ENCODE measurements around the gene LCN1. TPM values are rescaled to one million over a fixed set of nuclear protein-coding genes. Genes with fewer than 3 reads are reported as not detected.

The LCN1 gene
- total RNA-seq, 1 donor from 2014 or later, result 0.60 TPM

DNA sequence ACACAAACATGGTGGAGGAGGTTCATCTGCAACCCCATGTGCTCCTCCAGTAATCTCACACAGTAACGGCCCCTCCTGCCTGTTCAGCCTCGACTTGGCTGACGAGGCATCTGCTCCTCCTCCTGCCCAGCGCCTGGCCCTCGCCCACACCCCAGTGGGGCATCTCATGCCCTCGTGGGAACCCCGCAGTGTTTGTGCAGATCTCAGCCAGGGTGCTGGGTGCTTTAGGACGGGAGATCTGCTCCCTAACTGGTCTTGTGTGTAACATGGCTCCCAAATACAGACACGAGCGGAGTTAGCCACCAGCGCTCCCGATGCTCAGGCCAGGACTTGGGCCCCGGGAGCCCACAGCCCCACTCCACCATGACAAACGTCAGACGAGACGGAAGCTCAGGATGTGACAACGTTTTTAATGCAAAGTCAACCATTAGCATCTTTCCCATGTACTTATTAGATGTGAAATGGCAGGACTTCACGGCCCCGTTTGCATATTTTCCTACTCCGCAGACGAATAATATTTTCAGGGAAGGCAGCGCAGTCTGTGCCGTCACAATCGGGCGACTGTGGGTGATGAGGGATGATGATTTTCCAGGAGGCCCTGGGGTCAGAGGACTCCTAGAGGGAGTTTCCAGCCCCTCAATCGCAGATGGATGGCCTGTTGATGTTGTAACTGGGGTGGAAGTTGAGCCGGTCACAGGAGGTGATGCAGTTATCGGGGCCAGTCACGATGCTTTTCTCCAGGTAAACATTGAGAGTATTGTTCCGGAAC lies 26.3 kb upstream of the LCN1 start:
- peak; percentile 66 for DNase-seq (ENCODE audit: low spot score)
- no peaks in the 10 kb centered on the region for H3K36me3 Mint-ChIP-seq (ENCODE audit: low read depth)
- TF ChIP-seq, protein P1, sequence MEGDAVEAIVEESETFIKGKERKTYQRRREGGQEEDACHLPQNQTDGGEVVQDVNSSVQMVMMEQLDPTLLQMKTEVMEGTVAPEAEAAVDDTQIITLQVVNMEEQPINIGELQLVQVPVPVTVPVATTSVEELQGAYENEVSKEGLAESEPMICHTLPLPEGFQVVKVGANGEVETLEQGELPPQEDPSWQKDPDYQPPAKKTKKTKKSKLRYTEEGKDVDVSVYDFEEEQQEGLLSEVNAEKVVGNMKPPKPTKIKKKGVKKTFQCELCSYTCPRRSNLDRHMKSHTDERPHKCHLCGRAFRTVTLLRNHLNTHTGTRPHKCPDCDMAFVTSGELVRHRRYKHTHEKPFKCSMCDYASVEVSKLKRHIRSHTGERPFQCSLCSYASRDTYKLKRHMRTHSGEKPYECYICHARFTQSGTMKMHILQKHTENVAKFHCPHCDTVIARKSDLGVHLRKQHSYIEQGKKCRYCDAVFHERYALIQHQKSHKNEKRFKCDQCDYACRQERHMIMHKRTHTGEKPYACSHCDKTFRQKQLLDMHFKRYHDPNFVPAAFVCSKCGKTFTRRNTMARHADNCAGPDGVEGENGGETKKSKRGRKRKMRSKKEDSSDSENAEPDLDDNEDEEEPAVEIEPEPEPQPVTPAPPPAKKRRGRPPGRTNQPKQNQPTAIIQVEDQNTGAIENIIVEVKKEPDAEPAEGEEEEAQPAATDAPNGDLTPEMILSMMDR (IDR thresholded peaks at IDR 0.05), result no peak
- H3K4me3 Mint-ChIP-seq (ENCODE audit: unreplicated experiment), result no peak overlapping the region
- no peaks in the 10 kb centered on the region for H3K27me3 Mint-ChIP-seq (ENCODE audit: low read depth)
- H3K27ac Mint-ChIP-seq (ENCODE audit: unreplicated experiment), result no peak overlapping the region
- peaks cover 7% of the 10 kb centered on the region for H3K4me1 Mint-ChIP-seq (ENCODE audit: low read depth)
- no peaks in the 10 kb centered on the region for H3K9me3 Mint-ChIP-seq (ENCODE audit: low read depth)

DNA sequence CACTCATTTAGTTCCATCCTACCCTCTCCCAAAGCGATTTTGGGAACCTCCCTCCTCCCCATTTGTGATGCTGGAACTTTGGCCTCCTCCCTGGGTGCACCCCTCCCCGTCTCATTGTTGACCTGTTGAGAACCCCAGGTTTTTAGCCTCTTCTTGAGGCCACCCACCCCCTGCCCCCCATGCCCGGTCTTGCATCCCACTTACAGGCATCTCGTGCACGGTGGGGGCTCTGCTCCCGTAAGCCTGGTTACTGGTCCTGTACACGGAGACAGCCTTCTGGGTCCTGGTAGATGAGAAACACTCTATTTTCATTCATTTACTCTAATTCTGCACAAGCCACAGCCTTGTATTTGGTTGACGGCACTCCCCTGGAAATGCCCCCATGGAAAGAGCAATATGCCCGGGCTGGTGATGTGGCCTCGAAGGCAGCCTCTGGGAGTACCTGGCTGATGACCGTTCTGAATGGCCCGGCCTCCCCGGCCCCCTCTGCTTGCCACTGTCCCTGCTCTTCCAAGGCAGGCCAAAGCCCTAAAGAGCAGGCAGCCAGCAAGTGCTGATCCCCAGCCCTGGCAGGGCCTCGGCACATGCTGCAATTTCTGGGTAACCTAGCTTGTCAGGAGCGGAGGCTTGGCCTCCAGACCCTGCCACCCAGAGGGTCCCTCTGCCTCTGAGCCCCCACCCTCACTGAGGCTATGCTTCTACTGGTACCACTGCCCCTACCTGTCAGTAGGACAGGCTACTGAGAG lies 22.7 kb upstream of the LCN1 start:
- Mint-ChIP-seq H3K27me3 (ENCODE audit: low read depth) (no peaks in the 10 kb centered on the region), H3K27ac (ENCODE audit: unreplicated experiment) (no peak overlapping the region), H3K4me1 (ENCODE audit: low read depth) (peaks cover 18% of the 10 kb centered on the region), H3K4me3 (ENCODE audit: unreplicated experiment) (no peak overlapping the region), H3K9me3 (ENCODE audit: low read depth) (no peaks in the 10 kb centered on the region), H3K36me3 (ENCODE audit: low read depth) (no peaks in the 10 kb centered on the region)
- peak; percentile 56 for DNase-seq (ENCODE audit: low spot score)
- TF ChIP-seq, protein P1 (IDR thresholded peaks at IDR 0.05), result no peak

DNA sequence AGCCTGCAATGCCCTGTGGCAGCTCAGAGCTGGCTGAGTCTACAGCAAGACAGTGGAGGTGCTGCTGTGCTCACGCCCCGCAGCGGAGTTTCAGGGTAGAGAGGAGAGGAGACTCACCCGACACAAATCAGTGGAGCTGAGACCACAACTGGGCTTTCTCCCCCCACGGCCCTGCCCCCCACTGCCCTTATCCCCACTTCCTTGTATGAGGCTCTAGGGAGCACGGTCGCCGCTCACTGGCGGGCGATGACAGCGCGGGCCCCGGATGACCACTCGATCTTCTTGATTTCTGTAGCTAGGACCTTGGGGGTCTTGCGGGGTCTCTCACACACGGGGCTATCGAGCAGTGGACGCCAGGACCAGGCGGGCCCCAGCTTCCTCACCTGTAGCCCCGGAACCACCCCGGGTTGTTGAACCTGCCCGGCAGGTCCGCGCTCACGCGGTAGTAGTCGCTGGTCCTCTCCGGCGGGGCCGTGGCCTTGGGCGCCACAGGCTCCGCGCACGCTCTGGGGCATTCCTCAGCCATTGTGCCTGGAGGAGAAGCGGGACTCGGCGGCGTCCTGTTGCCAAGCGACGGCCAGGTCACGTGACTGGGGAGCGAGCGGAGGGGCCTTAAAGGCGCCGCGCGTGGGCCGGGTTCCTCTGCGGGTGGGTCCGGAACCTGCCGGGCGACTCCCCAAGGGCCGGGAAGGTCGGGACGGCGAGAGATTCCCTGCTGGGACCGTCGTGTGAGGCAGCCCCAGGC lies 21.7 kb upstream of the LCN1 start:
- H3K4me1 Mint-ChIP-seq (ENCODE audit: low read depth), result peaks cover 18% of the 10 kb centered on the region
- H3K27ac Mint-ChIP-seq (ENCODE audit: unreplicated experiment), result no peak overlapping the region
- H3K9me3 Mint-ChIP-seq (ENCODE audit: low read depth), result no peaks in the 10 kb centered on the region
- H3K27me3 Mint-ChIP-seq (ENCODE audit: low read depth), result no peaks in the 10 kb centered on the region
- TF ChIP-seq, protein P1 (IDR thresholded peaks at IDR 0.05), result no peak
- peaks cover 4% of the 10 kb centered on the region for H3K36me3 Mint-ChIP-seq (ENCODE audit: low read depth)
- DNase-seq (ENCODE audit: low spot score), result peak; percentile 97
- peak overlapping the region; percentile 89 for H3K4me3 Mint-ChIP-seq (ENCODE audit: unreplicated experiment)

DNA sequence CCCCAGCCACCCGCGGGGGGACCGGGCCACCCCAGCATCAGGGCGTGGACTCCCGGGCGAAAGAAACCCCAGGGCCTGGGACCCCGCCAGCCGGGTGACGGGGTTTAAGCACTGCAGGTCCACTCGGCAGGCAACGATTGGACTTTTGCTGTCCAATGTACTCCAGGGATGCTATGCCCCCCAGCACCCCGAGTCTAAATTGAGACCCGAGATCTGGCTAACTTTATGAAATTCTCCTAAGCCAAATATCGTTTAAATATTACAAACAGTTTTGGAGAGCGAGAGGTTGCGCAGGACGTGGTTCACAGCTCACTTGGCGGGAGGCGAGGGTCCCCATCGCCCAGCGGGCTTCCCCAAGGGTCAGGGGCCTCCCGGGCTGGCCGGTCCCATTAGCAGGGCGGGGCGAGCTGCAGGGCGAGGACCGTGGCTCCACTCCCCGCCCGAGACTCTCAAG lies 21.1 kb upstream of the LCN1 start:
- Mint-ChIP-seq H3K36me3 (ENCODE audit: low read depth) (peaks cover 7% of the 10 kb centered on the region), H3K4me1 (ENCODE audit: low read depth) (peaks cover 18% of the 10 kb centered on the region), H3K27me3 (ENCODE audit: low read depth) (no peaks in the 10 kb centered on the region), H3K27ac (ENCODE audit: unreplicated experiment) (peak overlapping the region; percentile 57), H3K9me3 (ENCODE audit: low read depth) (no peaks in the 10 kb centered on the region), H3K4me3 (ENCODE audit: unreplicated experiment) (peak overlapping the region; percentile 89)
- no peak for DNase-seq (ENCODE audit: low spot score)
- TF ChIP-seq, protein P1 (IDR thresholded peaks at IDR 0.05), result no peak

Data from chondrocyte (in vitro differentiated cells).